ENCODE measurements around the gene SV2B. TPM values are rescaled to one million over a fixed set of nuclear protein-coding genes. Genes with fewer than 3 reads are reported as not detected.

SV2B gene
- polyA plus RNA-seq, 4 donors = 0.25 to 2.0 TPM; not detected in 2

DNA sequence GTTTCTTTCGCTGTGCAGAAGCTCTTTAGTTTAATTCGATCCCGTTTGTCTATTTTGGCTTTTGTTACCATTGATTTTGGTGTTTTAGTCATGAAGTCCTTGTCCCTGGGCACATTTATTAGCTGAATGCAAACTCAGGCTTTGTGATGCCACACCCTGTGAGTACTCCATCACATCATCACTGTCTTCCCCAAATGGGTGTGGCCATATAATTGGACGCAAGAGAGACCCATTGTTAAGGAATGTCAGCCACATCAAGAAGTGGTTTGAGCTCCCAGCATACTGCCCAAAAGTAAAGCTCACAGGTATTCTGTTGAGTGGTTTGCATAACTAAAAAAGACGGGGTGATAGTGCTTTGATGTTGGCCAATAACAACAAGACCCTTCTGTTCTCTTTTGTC lies 245.7 kb downstream of the SV2B start:
- Histone ChIP-seq H3K36me3 (ENCODE audit: control insufficient read depth in 3 of 3, insufficient read depth in 2 of 3, low read depth in 1 of 3, low read length in 3 of 3) (no peaks in the 10 kb centered on the region), H3K9me3 (ENCODE audit: control insufficient read depth in 2 of 2, insufficient read depth in 1 of 2, low read depth in 1 of 2, low read length in 1 of 2) (no peaks in the 10 kb centered on the region), H3K27me3 (ENCODE audit: control insufficient read depth in 3 of 3, insufficient read depth in 3 of 3, low read length in 3 of 3) (no peaks in the 10 kb centered on the region), H3K27ac (ENCODE audit: low read depth in 1 of 3, low read length in 2 of 3) (no peak overlapping the region), H3K4me3 (ENCODE audit: low read depth in 1 of 3, low read length in 3 of 3) (no peak overlapping the region), H3K4me1 (ENCODE audit: control insufficient read depth in 3 of 3, insufficient read depth in 2 of 3, low read depth in 1 of 3, low read length in 2 of 3) (no peaks in the 10 kb centered on the region)
- DNase-seq (no peak), FAIRE-seq (no peak)
- 79 to 82% (median 80%) methylated on average over 5 of the region's 5 CpGs for WGBS, 3 donors

DNA sequence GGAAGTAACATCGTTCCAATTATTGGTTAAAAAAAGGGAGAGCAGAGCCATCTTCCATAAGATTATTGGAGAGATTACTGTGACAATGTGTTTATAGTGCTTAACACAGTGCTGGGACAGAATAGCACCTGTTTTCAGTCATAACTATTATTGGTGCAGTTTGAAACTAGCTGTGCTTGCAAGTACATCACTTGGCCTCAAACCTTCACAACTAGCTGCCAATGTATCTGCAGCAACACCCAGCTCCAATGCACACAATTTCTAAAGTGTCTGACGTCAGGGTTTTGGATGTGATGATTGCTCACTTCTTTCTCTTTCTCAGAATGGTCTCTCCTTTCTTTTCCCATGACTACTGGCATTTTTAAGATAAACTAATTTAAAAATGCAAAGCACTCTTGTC lies 246.2 kb downstream of the SV2B start:
- WGBS, 3 donors = 69 to 74% (median 69%) methylated on average over 2 of the region's 2 CpGs
- Histone ChIP-seq H3K4me3 (ENCODE audit: low read depth in 1 of 3, low read length in 3 of 3) (no peak overlapping the region), H3K9me3 (ENCODE audit: control insufficient read depth in 2 of 2, insufficient read depth in 1 of 2, low read depth in 1 of 2, low read length in 1 of 2) (no peaks in the 10 kb centered on the region), H3K36me3 (ENCODE audit: control insufficient read depth in 3 of 3, insufficient read depth in 2 of 3, low read depth in 1 of 3, low read length in 3 of 3) (no peaks in the 10 kb centered on the region), H3K27me3 (ENCODE audit: control insufficient read depth in 3 of 3, insufficient read depth in 3 of 3, low read length in 3 of 3) (no peaks in the 10 kb centered on the region), H3K27ac (ENCODE audit: low read depth in 1 of 3, low read length in 2 of 3) (no peak overlapping the region), H3K4me1 (ENCODE audit: control insufficient read depth in 3 of 3, insufficient read depth in 2 of 3, low read depth in 1 of 3, low read length in 2 of 3) (no peaks in the 10 kb centered on the region)
- DNase-seq (no peak), FAIRE-seq (no peak)

DNA sequence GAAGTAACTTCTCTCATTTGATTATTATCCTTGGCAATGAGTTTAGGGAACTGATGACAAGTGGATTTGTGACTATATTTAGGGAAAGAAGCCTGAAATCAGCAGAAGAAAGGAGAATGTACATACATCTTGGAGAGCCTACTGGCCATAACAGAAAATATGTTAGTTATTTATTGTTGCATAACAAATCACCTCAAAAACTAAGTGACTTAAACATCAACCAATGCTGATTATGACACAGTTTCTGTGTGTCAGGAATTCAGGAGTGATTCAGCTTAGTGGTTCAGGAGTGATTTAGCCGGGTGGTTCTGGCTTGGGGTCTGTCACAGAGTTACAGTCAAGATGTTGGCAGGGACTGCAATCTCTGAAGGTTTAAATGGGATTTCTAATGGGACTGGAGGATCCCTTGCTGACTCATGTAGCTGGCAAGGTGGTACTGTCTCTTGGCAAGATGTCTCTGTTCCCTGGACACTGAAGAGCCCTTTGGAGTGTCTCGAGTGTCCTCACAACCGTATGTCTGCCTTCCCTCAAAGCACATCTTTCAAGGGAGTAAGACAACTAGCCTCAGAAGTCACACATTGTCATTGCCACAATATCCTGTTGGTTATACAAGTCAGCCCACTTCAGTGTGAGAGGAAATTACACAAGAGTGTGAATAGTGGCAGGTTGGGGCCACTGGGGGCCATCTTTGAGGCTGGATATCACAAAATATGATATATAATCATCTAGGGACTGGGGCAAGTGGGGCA lies 248.9 kb downstream of the SV2B start:
- no peak for FAIRE-seq
- H3K9me3 ChIP-seq (ENCODE audit: control insufficient read depth in 2 of 2, insufficient read depth in 1 of 2, low read depth in 1 of 2, low read length in 1 of 2) = peaks cover 0 to 3% of the 10 kb centered on the region in 2 donors
- 50 to 75% (median 57%) methylated on average over 3 of the region's 3 CpGs for WGBS, 3 donors

More for the DNA sequence above, 248.9 kb downstream of the SV2B start:
- H3K36me3 ChIP-seq (ENCODE audit: control insufficient read depth in 3 of 3, insufficient read depth in 2 of 3, low read depth in 1 of 3, low read length in 3 of 3) = no peaks in the 10 kb centered on the region
- H3K4me3 ChIP-seq (ENCODE audit: low read depth in 1 of 3, low read length in 3 of 3) = no peak overlapping the region
- no peaks in the 10 kb centered on the region for H3K4me1 ChIP-seq (ENCODE audit: control insufficient read depth in 3 of 3, insufficient read depth in 2 of 3, low read depth in 1 of 3, low read length in 2 of 3)
- peaks cover 0 to 2% (median 0%) of the 10 kb centered on the region in 3 donors for H3K27me3 ChIP-seq (ENCODE audit: control insufficient read depth in 3 of 3, insufficient read depth in 3 of 3, low read length in 3 of 3)
- no peak overlapping the region for H3K27ac ChIP-seq (ENCODE audit: low read depth in 1 of 3, low read length in 2 of 3)
- no peak for DNase-seq

Other genes with a start within 250 kb of the SV2B start
- gene FURIN, start 231.7 kb upstream of the SV2B start, polyA plus RNA-seq = 100 to 1,000 TPM in 1 of 4 donors, 10 to 100 TPM in 3; 22.8 to 112 (median 38.5) TPM
- gene FES, start 215.8 kb upstream of the SV2B start, polyA plus RNA-seq = 10 to 100 TPM in 2 of 4 donors, 1 to 10 TPM in 1, under 1 TPM in 1; 0.89 to 18.4 (median 10.9) TPM
- gene MAN2A2, start 197.0 kb upstream of the SV2B start, polyA plus RNA-seq = 10 to 100 TPM; 15.1 to 35.1 (median 22.7) TPM
- 10 to 100 TPM; 21.1 to 33.0 (median 27.2) TPM for gene HDDC3, start 167.7 kb upstream of the SV2B start, polyA plus RNA-seq
- gene UNC45A, start 165.0 kb upstream of the SV2B start, polyA plus RNA-seq = 10 to 100 TPM; 37.7 to 65.1 (median 48.8) TPM
- 10 to 100 TPM in 2 of 4 donors, 1 to 10 TPM in 2; 4.9 to 20.9 (median 9.7) TPM for gene RCCD1, start 145.4 kb upstream of the SV2B start, polyA plus RNA-seq
- gene PRC1, start 105.7 kb upstream of the SV2B start, polyA plus RNA-seq = 10 to 100 TPM in 3 of 4 donors, 1 to 10 TPM in 1; 5.4 to 55.4 (median 22.1) TPM
- gene VPS33B, start 77.7 kb upstream of the SV2B start, polyA plus RNA-seq = 10 to 100 TPM; 10.7 to 18.6 (median 16.5) TPM

Data from small intestine (tissue), 7 donors.